Upper lobe of right lung (tissue), 1 donor: ENCODE results near the gene OSBP. TPM values are rescaled to one million over a fixed set of nuclear protein-coding genes. Genes with fewer than 3 reads are reported as not detected.
"Not testable (repeated sequence)": the region's sequence is repeated elsewhere in the genome, so short reads cannot be mapped to it uniquely, and the experiment has no call there.

Experiments
- ATAC-seq: fragments of 200-7000 bp; cut with Tn5 transposase; one replicate; pipeline ENCODE4 v1.9.1; 2020; ENCODE audit warnings: mild to moderate bottlenecking, moderate library complexity
- DNase-seq: peaks from one replicate; pipeline ENCODE4 v3.0.0-alpha.2; 2020
- H3K27ac ChIP-seq: fragments of 200-600 bp; one replicate; pipeline ENCODE4 v1.8.0; 2022
- H3K27me3 ChIP-seq: fragments of 200-600 bp; one replicate; pipeline ENCODE4 v1.8.0; 2022; ENCODE audit warnings: mild to moderate bottlenecking
- H3K36me3 ChIP-seq: fragments of 200-600 bp; one replicate; pipeline ENCODE4 v1.8.0; 2022
- H3K4me1 ChIP-seq: fragments of 200-600 bp; one replicate; pipeline ENCODE4 v1.8.0; 2022
- H3K4me3 ChIP-seq: fragments of 200-600 bp; one replicate; pipeline ENCODE4 v1.8.0; 2022; ENCODE audit warnings: mild to moderate bottlenecking
- H3K9me3 ChIP-seq: fragments of 200-600 bp; one replicate; pipeline ENCODE4 v1.8.0; 2022
- intact Hi-C: fragments of 100-400 bp; cut with DNase I; formaldehyde crosslinking; loops from one replicate; pipeline ENCODE4 v1.11.0; 2022
- total RNA-seq: library from RNA; stranded (reverse); fragmentation: NEBNext Ultra II Directional; extraction: Animal tissue kit (Norgen Biotek cat#: 25700); gene quantifications from one replicate; pipeline ENCODE4 v1.2.1, GENCODE V29; 2021
- TF ChIP-seq, protein P1 (sequence below): fragments of 200-600 bp; IDR thresholded peaks from one replicate; pipeline ENCODE4 v1.8.0; 2022; ENCODE audit warnings: antibody characterized with exemption
- donor health status: DM: no; HTN: yes; CAD: no; lungs with severe emphysema.

The OSBP gene
- total RNA-seq, 1 donor from 2014 or later, result 39.9 TPM

DNA sequence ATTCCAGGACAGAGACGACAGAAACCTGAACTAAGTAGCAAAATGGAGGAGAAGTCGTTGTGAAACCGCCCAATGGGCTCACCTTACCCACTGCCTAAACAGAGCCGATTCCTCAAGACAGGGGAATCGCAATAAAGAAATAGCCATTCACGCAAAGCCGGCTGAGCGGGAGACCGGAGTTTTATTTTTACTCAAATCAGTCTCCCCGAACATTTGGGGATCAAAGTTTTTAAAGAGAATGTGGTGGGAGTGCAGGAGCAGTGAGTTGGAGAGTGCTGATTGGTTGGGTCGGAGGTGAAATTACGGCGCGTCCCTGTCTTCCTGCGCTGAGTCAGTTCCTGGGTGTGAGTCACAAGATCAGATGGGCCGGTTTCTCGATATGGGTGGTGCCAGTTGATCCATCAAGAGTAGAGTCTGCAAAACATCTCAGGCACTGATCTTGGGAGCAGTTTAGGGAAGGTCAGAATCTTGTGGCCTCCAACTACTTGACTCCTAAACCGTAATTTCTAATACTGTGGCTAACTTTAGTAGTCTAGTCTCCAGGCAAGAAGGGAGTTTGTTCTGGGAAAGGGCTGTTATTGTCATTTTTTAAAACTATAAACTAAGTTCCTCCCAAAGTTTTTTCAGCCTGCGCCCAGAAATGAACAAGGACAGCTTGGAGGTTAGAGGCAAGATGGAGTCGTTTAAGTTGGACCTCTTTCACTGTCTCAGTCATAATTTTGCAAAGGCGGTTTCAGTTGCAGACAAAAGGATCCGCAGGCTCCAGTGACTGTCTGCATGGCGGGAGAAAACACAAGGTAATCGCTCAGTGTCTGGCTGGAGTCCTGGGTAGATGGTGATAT, 70.2 kb downstream of the OSBP start:
- Histone ChIP-seq H3K4me1 (no peaks in the 10 kb centered on the region), H3K27me3 (no peaks in the 10 kb centered on the region), H3K27ac (no peak overlapping the region), H3K4me3 (no peak overlapping the region), H3K36me3 (no peaks in the 10 kb centered on the region), H3K9me3 (no peaks in the 10 kb centered on the region)
- intact Hi-C loops, result no loop called here
- DNase-seq (no peak), ATAC-seq (no peak)
- TF ChIP-seq, protein P1, sequence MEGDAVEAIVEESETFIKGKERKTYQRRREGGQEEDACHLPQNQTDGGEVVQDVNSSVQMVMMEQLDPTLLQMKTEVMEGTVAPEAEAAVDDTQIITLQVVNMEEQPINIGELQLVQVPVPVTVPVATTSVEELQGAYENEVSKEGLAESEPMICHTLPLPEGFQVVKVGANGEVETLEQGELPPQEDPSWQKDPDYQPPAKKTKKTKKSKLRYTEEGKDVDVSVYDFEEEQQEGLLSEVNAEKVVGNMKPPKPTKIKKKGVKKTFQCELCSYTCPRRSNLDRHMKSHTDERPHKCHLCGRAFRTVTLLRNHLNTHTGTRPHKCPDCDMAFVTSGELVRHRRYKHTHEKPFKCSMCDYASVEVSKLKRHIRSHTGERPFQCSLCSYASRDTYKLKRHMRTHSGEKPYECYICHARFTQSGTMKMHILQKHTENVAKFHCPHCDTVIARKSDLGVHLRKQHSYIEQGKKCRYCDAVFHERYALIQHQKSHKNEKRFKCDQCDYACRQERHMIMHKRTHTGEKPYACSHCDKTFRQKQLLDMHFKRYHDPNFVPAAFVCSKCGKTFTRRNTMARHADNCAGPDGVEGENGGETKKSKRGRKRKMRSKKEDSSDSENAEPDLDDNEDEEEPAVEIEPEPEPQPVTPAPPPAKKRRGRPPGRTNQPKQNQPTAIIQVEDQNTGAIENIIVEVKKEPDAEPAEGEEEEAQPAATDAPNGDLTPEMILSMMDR, result no peak

DNA sequence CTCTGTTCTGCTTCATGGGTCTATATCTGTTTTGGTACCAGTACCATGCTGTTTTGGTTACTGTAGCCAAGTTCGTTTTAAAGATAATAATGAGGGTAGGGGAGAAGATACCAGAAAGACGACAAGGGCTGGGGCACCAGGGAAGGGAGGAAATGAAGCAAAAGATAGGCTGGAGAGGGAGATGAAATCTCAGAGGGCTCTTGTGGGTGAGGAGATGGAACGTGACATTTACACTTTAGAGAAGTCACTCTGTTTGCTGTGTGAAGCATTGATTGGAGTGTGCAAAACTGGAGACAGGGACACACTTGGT, 70.8 kb downstream of the OSBP start:
- TF ChIP-seq, protein P1, result no peak
- intact Hi-C loops, result no loop called here

DNA sequence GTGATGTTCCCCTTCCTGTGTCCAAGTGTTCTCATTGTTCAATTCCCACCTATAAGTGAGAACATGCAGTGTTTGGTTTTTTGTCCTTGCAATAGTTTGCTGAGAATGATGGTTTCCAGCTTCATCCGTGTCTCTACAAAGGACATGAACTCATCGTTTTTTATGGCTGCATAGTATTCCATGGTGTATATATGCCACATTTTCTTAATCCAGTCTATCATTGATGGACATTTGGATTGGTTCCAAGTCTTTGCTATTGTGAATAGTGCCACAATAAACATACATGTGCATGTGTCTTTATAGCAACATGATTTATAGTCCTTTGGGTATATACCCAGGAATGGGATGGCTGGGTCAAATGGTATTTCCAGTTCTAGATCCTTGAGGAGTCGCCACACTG, 71.9 kb downstream of the OSBP start:
- ATAC-seq, DNase-seq, H3K9me3 ChIP-seq, H3K4me1 ChIP-seq, H3K4me3 ChIP-seq, H3K27me3 ChIP-seq, intact Hi-C loops, H3K36me3 ChIP-seq, H3K27ac ChIP-seq: not testable (repeated sequence)

More for the DNA sequence above, 70.8 kb downstream of the OSBP start:
- DNase-seq (no peak), ATAC-seq (no peak)
- Histone ChIP-seq H3K4me3 (no peak overlapping the region), H3K27ac (no peak overlapping the region), H3K9me3 (no peaks in the 10 kb centered on the region), H3K27me3 (no peaks in the 10 kb centered on the region), H3K4me1 (no peaks in the 10 kb centered on the region), H3K36me3 (no peaks in the 10 kb centered on the region)

DNA sequence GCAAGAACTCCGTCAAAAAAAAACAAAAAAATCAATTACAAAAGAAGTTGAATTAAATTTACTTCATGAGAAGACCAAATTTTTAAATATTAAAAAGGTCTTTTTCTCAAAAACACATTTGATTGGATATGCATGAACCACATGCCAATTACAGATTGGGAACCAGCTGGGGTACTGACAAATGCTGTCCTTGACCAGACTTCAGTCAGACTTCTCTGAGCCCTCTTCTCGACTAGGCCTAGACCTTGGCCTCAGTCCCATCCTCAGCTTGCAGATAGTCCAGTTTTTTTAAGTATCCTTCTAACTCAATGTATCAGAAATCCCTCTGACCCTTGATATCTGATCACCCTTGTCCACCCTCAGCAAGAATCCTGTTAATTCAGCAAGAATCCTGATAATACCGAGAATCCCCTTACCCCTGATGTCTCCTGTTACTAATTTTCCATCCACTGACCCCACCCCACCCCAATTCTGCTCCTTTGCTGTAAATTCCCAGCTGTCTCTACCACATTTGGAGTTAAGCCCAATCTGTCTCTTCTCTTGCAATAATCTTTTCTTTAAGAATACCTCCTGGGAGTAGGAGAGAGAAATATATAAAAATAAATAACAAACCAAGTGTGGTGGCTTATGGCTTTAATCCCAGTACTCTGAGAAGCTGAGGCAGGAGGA, 73.3 kb downstream of the OSBP start:
- no peaks in the 10 kb centered on the region for H3K9me3 ChIP-seq
- no peaks in the 10 kb centered on the region for H3K27me3 ChIP-seq
- DNase-seq (no peak), ATAC-seq (no peak)
- no peaks in the 10 kb centered on the region for H3K36me3 ChIP-seq
- TF ChIP-seq, protein P1, result no peak
- H3K27ac ChIP-seq, result no peak overlapping the region
- H3K4me3 ChIP-seq, result no peak overlapping the region
- intact Hi-C loops, result no loop called here
- H3K4me1 ChIP-seq, result peaks cover 4% of the 10 kb centered on the region

DNA sequence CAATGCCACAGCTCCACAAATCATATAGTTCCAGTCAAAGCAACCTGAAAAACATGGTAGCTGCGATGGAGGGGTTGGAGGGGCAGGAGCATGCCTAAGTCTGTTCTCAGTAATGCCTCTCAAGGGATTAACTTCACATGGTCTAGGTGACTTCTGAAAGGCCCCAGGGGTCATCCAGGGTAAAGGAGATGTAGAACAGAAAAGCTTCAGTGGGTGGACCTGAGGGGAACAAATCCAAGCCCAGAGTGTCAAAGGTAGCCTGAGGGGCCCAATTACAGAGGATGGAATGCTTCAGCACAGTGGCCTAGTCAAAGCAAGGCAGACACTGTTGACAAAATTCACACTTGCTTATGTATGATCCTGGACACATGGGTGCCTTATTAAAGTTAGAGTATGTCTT, 80.9 kb downstream of the OSBP start:
- ATAC-seq (no peak), DNase-seq (no peak)
- Histone ChIP-seq H3K27ac (no peak overlapping the region), H3K36me3 (no peaks in the 10 kb centered on the region), H3K4me3 (no peak overlapping the region), H3K27me3 (no peaks in the 10 kb centered on the region), H3K9me3 (no peaks in the 10 kb centered on the region), H3K4me1 (peaks cover 12% of the 10 kb centered on the region)
- intact Hi-C loops, result no loop called here
- TF ChIP-seq, protein P1, result no peak

DNA sequence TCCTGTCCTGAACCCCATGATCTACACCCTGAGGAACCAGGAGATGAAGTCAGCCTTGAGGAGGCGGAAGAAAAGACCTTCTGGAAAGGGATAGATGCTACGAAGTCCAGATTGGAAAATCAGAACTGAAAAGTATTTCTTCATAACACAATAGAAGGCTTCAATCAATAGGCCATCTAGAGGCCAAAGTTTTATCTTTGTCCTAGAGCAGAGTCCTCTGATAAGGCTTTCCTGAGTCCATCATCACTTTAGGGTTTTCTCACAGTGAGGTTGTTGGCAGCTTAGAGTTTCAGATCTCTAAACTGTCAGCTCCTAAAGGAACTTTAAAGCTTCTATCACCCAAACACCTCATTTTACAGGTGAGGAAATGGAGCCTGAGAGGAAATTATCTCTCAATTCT, 83.0 kb downstream of the OSBP start:
- no peak overlapping the region for H3K27ac ChIP-seq
- H3K27me3 ChIP-seq, result no peaks in the 10 kb centered on the region
- H3K4me3 ChIP-seq, result no peak overlapping the region
- intact Hi-C loops, result no loop called here
- no peaks in the 10 kb centered on the region for H3K36me3 ChIP-seq
- TF ChIP-seq, protein P1, result no peak
- peaks cover 9% of the 10 kb centered on the region for H3K4me1 ChIP-seq
- H3K9me3 ChIP-seq, result no peaks in the 10 kb centered on the region
- DNase-seq, result no peak
- ATAC-seq, result no peak
